Astrocyte (in vitro differentiated cells and primary cell): ENCODE data around the gene UNC5CL.

ENCODE experiments used
- CTCF ChIP-seq: IDR thresholded peaks from 2 replicates; pipeline ENCODE4 v1.5.1; 2011; ENCODE audit warnings: low read depth, mild to moderate bottlenecking, inconsistent platforms, low read length, moderate library complexity; ENCODE audit not compliant: insufficient read depth
- EZH2 ChIP-seq: IDR thresholded peaks from 2 replicates; pipeline ENCODE4 v1.6.1; 2012; ENCODE audit warnings: mild to moderate bottlenecking, low read length, inconsistent platforms; ENCODE audit not compliant: insufficient read depth

DNA sequence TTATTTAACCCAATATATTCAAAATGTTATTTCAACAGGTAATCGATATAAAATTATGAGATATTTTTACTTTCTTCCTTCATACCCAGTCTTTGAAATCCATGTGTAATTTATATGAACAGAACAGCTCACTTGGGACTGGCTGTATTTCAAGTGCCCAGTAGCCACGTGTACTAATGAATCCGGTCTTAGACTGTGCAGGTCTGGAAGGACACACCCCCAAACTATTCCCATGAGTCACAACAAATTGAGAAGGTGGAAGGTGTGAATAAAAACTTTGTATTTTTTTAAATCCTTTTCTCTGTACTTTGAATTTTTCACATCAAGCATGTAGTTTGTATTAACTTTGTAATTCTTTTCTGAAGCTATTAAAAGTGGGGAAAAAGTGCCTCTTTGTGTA is 2.8 kb downstream of the UNC5CL start:
- no peak for TF ChIP-seq CTCF
- TF ChIP-seq EZH2, result no peak
